Retinal pigment epithelial cell (primary cell): ENCODE measurements around the gene ADAMTS18.

ENCODE experiments used
- DNase-seq: peaks from one replicate; pipeline ENCODE4 v3.0.0-alpha.2; 2010; ENCODE audit warnings: low read depth
- H3K4me3 ChIP-seq: 2 replicates; pipeline ENCODE4 v1.5.1; 2011; ENCODE audit warnings: mild to moderate bottlenecking, low read length, control low read depth, moderate library complexity
- CTCF ChIP-seq: conservative IDR thresholded peaks from 2 replicates; pipeline ENCODE4 v1.5.1; 2011; ENCODE audit warnings: low read depth, low read length, control low read depth, inconsistent platforms

ADAMTS18 gene

GRCh38 chr16:77408607-77409006 lies 26.2 kb downstream of the ADAMTS18 start:
- no peak overlapping the region for H3K4me3 ChIP-seq
- no peak for DNase-seq
- no peak for TF ChIP-seq CTCF

- peak; percentile 61 for TF ChIP-seq CTCF
- DNase-seq: no peak
Measured at GRCh38 chr16:77406680-77407079, 28.2 kb downstream of the ADAMTS18 start.

GRCh38 chr16:77404775-77405174 lies 30.1 kb downstream of the ADAMTS18 start:
- TF ChIP-seq CTCF: no peak
- H3K4me3 ChIP-seq: no peak overlapping the region
- DNase-seq: no peak

More at GRCh38 chr16:77406680-77407079, 28.2 kb downstream of the ADAMTS18 start:
- no peak overlapping the region for H3K4me3 ChIP-seq

- DNase-seq: no peak
- no peak for TF ChIP-seq CTCF
- no peak overlapping the region for H3K4me3 ChIP-seq
Measured at GRCh38 chr16:77403732-77404131, 31.1 kb downstream of the ADAMTS18 start.

- H3K4me3 ChIP-seq: no peak overlapping the region
- no peak for TF ChIP-seq CTCF
- DNase-seq: no peak
Measured at GRCh38 chr16:77402672-77403071, 32.2 kb downstream of the ADAMTS18 start.

GRCh38 chr16:77402118-77402517 lies 32.7 kb downstream of the ADAMTS18 start:
- H3K4me3 ChIP-seq: no peak overlapping the region
- DNase-seq: no peak
- TF ChIP-seq CTCF: no peak

- no peak overlapping the region for H3K4me3 ChIP-seq
- no peak for DNase-seq
- TF ChIP-seq CTCF: no peak
Measured at GRCh38 chr16:77399546-77399945, 35.3 kb downstream of the ADAMTS18 start.
